ENCODE data around the gene ALDH1L1.

DNA sequence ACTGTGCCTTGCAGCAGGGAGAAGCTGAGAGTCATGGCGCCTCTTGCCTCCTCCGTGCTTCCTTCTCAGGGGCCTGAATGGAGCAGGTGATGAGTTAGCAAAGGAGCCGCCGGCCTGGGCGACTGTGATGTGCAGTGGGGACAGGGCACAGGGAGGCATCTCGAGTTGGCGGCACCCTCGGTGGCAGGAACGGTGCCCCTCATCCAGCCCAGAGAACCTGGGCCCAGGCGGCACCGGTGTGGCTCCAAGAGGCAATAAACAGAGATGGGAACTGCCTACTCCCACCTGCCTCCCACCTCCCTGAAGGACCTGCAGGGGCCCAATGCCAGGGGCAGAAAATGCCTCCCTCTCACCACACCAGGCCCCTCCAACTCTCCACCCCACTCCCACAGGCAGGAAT lies 102.6 kb downstream of the ALDH1L1 start:
- TF ChIP-seq CTCF (IDR thresholded peaks at IDR 0.05) (no peak), POLR2A (IDR thresholded peaks at IDR 0.05) (no peak)

Data from body of pancreas (tissue), 4 donors.